ENCODE measurements around the gene AHNAK.

GRCh38 chr11:62497132-62497801 lies 49.3 kb downstream of the AHNAK start:
- TF ChIP-seq NFIC (IDR thresholded peaks at IDR 0.05) = no peak
- no peak for TF ChIP-seq TAF1 (IDR thresholded peaks at IDR 0.05; ENCODE audit: low read depth)
- no peak for TF ChIP-seq EP300 (IDR thresholded peaks at IDR 0.05; ENCODE audit: borderline replicate concordance)
- TF ChIP-seq TCF12 (IDR thresholded peaks at IDR 0.05; ENCODE audit: low read depth) = no peak
- no peak for TF ChIP-seq YY1 (IDR thresholded peaks at IDR 0.05; ENCODE audit: low read depth)
- TF ChIP-seq REST (IDR thresholded peaks at IDR 0.05; ENCODE audit: low read depth) = no peak
- peak; percentile 77 for TF ChIP-seq RAD21 (IDR thresholded peaks at IDR 0.05; ENCODE audit: low read depth)
- TF ChIP-seq CREB1 (IDR thresholded peaks at IDR 0.05; ENCODE audit: low read depth) = no peak

All from Ishikawa (cell line).